ENCODE measurements around the gene DNAJC13. TPM values are rescaled to one million over a fixed set of nuclear protein-coding genes. Genes with fewer than 3 reads are reported as not detected.

The DNAJC13 gene
- total RNA-seq, 1 donor = 107 TPM

DNA sequence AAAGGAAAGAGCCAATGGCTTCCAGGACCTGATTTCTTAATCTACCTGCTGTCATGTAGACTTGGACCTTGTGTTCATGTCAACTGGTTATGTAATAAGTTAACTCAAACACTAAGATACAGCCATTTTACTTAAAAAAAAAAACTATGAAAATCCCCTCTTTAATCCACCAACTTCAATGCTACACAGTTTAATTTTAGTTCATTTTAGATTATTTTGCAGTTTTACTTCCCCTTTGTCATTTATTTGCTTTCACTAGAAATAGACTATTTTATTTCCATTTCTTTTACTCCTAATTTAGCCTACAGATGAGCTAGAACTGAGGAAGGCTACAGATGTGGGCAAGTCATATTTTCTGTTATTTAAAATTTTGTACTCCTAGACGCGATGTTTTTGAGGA lies 10.7 kb upstream of the DNAJC13 start:
- DNase-seq (ENCODE audit: low read depth) = no peak
- H3K4me3 ChIP-seq (ENCODE audit: low read depth, low read length) = no peak overlapping the region
- TF ChIP-seq CTCF (IDR thresholded peaks at IDR 0.05; ENCODE audit: insufficient read depth, low read depth, low read length) = no peak

- no peak overlapping the region for H3K4me3 ChIP-seq (ENCODE audit: low read depth, low read length)
- no peak for DNase-seq (ENCODE audit: low read depth)
- TF ChIP-seq CTCF (IDR thresholded peaks at IDR 0.05; ENCODE audit: insufficient read depth, low read depth, low read length) = no peak
These were observed 10.3 kb upstream of the DNAJC13 start for GRCh38 chr3:132407025-132407424.

DNA sequence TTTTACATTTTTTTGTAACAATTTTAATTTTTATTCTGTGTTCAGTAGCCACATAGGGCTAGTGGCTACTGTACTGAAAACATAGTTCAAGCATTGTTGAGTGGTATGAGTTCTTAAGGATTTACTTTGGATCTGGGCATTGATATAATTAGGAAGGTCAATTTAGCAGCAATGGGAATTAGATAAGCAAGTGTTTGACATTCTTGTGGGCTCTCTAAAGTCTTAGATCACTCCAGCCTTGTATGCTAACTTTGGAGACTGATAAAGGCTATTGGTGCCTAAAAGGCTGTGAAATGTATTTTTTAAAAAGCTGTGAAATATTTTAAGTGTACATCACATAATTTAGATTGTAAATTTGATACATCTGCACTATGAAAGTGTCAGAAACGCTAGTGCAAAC lies 2.5 kb upstream of the DNAJC13 start:
- H3K4me3 ChIP-seq (ENCODE audit: low read depth, low read length) = no peak overlapping the region
- no peak for TF ChIP-seq CTCF (IDR thresholded peaks at IDR 0.05; ENCODE audit: insufficient read depth, low read depth, low read length)
- DNase-seq (ENCODE audit: low read depth) = no peak

GRCh38 chr3:132416161-132416560 lies 1.1 kb upstream of the DNAJC13 start:
- DNase-seq (ENCODE audit: low read depth) = no peak
- TF ChIP-seq CTCF (IDR thresholded peaks at IDR 0.05; ENCODE audit: insufficient read depth, low read depth, low read length) = no peak
- H3K4me3 ChIP-seq (ENCODE audit: low read depth, low read length) = no peak overlapping the region

DNA sequence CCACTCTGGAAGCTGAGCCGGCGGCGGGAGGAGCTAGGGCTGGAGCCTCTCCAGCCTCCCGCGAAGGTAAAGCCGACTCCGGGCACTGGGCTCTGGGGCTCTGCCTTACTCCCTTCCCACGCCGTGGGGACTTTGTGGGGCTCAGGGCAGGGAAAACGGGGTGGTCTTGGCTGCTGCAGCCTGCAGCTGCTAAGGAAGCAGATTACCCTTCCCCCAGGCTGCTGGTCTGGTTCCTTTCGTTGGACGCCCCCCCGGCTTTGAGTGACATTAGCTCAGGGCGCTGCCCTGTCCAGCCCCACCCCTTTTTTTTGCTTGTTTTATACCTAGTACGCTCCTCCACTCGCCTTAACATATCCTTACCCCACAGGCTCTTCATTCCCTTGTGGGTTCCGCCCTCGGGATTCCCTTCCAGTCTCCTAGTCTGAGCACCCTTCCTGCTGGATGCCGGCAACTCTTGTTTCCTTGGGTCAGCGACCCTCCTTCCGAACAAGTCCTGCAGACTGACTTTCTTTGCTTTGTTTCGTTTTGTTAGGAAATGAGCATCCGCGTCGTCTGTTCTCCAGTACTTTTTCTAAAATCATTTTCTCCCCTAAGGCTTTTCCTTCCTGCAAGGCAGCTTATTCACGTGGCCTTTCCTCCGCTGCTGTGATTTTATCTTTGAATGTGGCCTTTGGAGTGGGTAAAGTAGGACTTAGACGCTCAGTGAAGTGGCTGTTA lies 551 bp downstream of the DNAJC13 start:
- TF ChIP-seq CTCF (IDR thresholded peaks at IDR 0.05; ENCODE audit: insufficient read depth, low read depth, low read length) = no peak
- peak overlapping the region; percentile 100 for H3K4me3 ChIP-seq (ENCODE audit: low read depth, low read length)
- peak; percentile 78 for DNase-seq (ENCODE audit: low read depth)

- no peak for TF ChIP-seq CTCF (IDR thresholded peaks at IDR 0.05; ENCODE audit: insufficient read depth, low read depth, low read length)
- DNase-seq (ENCODE audit: low read depth) = no peak
- peak overlapping the region; percentile 100 for H3K4me3 ChIP-seq (ENCODE audit: low read depth, low read length)
These were observed 1.6 kb downstream of the DNAJC13 start for GRCh38 chr3:132418916-132419315.

GRCh38 chr3:132421832-132422231 lies 4.5 kb downstream of the DNAJC13 start:
- H3K4me3 ChIP-seq (ENCODE audit: low read depth, low read length) = no peak overlapping the region
- TF ChIP-seq CTCF (IDR thresholded peaks at IDR 0.05; ENCODE audit: insufficient read depth, low read depth, low read length) = no peak
- DNase-seq (ENCODE audit: low read depth) = no peak
